Activated T-helper 17 cell treated with anti-CD3 and anti-CD28 coated beads, Interleukin-2, amount 50 U/mL, for 72 hours (primary cell): ENCODE data around the gene S100A7. TPM values are rescaled to one million over a fixed set of nuclear protein-coding genes. Genes with fewer than 3 reads are reported as not detected.
"Not testable (repeated sequence)": the region's sequence is repeated elsewhere in the genome, so short reads cannot be mapped to it uniquely, and the experiment has no call there.

Source experiments
- ATAC-seq: fragments of 150-1000 bp; cut with Tn5 transposase; replicated peaks from 2 replicates; pipeline ENCODE4 v1.10.0; 2021; ENCODE audit warnings: mild to moderate bottlenecking, moderate library complexity
- H3K27ac Mint-ChIP-seq: one replicate; pipeline ENCODE4 v1.8.0; 2022; ENCODE audit warnings: mixed read lengths
- H3K27me3 Mint-ChIP-seq: one replicate; pipeline ENCODE4 v1.8.0; 2022; ENCODE audit warnings: mixed read lengths
- H3K36me3 Mint-ChIP-seq: one replicate; pipeline ENCODE4 v1.8.0; 2022; ENCODE audit warnings: low read depth, mild to moderate bottlenecking, mixed read lengths
- H3K4me1 Mint-ChIP-seq: one replicate; pipeline ENCODE4 v1.8.0; 2022; ENCODE audit warnings: mixed read lengths
- H3K4me3 Mint-ChIP-seq: one replicate; pipeline ENCODE4 v1.8.0; 2022; ENCODE audit warnings: mild to moderate bottlenecking, mixed read lengths
- H3K9me3 Mint-ChIP-seq: one replicate; pipeline ENCODE4 v1.8.0; 2022; ENCODE audit warnings: mixed read lengths
- total RNA-seq, 2 donors: library from RNA; stranded (reverse); gene quantifications; one replicate each; pipeline ENCODE4 v1.2.3, GENCODE V29; 2022

S100A7 gene
- total RNA-seq, 2 donors from 2014 or later: not detected

GRCh38 chr1:153456396-153456795 lies 4.1 kb downstream of the S100A7 start:
- Mint-ChIP-seq H3K27ac (no peak overlapping the region), H3K9me3 (no peaks in the 10 kb centered on the region), H3K4me1 (no peaks in the 10 kb centered on the region), H3K27me3 (peaks cover 32% of the 10 kb centered on the region), H3K36me3 (no peaks in the 10 kb centered on the region), H3K4me3 (no peak overlapping the region)
- ATAC-seq: no peak

- not testable (repeated sequence) for H3K27ac Mint-ChIP-seq, H3K4me1 Mint-ChIP-seq, H3K4me3 Mint-ChIP-seq, H3K9me3 Mint-ChIP-seq, H3K36me3 Mint-ChIP-seq, ATAC-seq
- H3K27me3 Mint-ChIP-seq: peaks cover 45% of the 10 kb centered on the region
These were observed 11.6 kb downstream of the S100A7 start for GRCh38 chr1:153448851-153449250.

- Mint-ChIP-seq H3K9me3 (no peaks in the 10 kb centered on the region), H3K36me3 (no peaks in the 10 kb centered on the region), H3K27me3 (peaks cover 47% of the 10 kb centered on the region), H3K27ac (no peak overlapping the region), H3K4me3 (no peak overlapping the region), H3K4me1 (no peaks in the 10 kb centered on the region)
- ATAC-seq: no peak
These were observed 12.8 kb downstream of the S100A7 start for GRCh38 chr1:153447498-153448170.

GRCh38 chr1:153444078-153444477 lies 16.4 kb downstream of the S100A7 start:
- H3K36me3 Mint-ChIP-seq: no peaks in the 10 kb centered on the region
- no peak overlapping the region for H3K27ac Mint-ChIP-seq
- no peak overlapping the region for H3K4me3 Mint-ChIP-seq
- H3K4me1 Mint-ChIP-seq: no peaks in the 10 kb centered on the region
- no peaks in the 10 kb centered on the region for H3K9me3 Mint-ChIP-seq
- peaks cover 30% of the 10 kb centered on the region for H3K27me3 Mint-ChIP-seq
- no peak for ATAC-seq

- Mint-ChIP-seq H3K27ac (no peak overlapping the region), H3K4me1 (no peaks in the 10 kb centered on the region), H3K9me3 (no peaks in the 10 kb centered on the region), H3K27me3 (peaks cover 25% of the 10 kb centered on the region), H3K4me3 (no peak overlapping the region), H3K36me3 (no peaks in the 10 kb centered on the region)
- no peak for ATAC-seq
These were observed 17.0 kb downstream of the S100A7 start for GRCh38 chr1:153443486-153443885.

GRCh38 chr1:153441238-153441755 lies 19.2 kb downstream of the S100A7 start:
- no peaks in the 10 kb centered on the region for H3K36me3 Mint-ChIP-seq
- H3K4me1 Mint-ChIP-seq: no peaks in the 10 kb centered on the region
- H3K9me3 Mint-ChIP-seq: no peaks in the 10 kb centered on the region
- ATAC-seq: no peak
- H3K27ac Mint-ChIP-seq: no peak overlapping the region
- H3K4me3 Mint-ChIP-seq: no peak overlapping the region
- peaks cover 28% of the 10 kb centered on the region for H3K27me3 Mint-ChIP-seq

GRCh38 chr1:153439273-153439672 lies 21.2 kb downstream of the S100A7 start:
- no peak for ATAC-seq
- Mint-ChIP-seq H3K4me3 (no peak overlapping the region), H3K27me3 (peaks cover 16% of the 10 kb centered on the region), H3K27ac (no peak overlapping the region), H3K9me3 (no peaks in the 10 kb centered on the region), H3K4me1 (no peaks in the 10 kb centered on the region), H3K36me3 (no peaks in the 10 kb centered on the region)

- Mint-ChIP-seq H3K27me3 (peaks cover 10% of the 10 kb centered on the region), H3K4me1 (no peaks in the 10 kb centered on the region), H3K36me3 (no peaks in the 10 kb centered on the region), H3K9me3 (no peaks in the 10 kb centered on the region), H3K4me3 (no peak overlapping the region), H3K27ac (no peak overlapping the region)
- no peak for ATAC-seq
These were observed 21.9 kb downstream of the S100A7 start for GRCh38 chr1:153438599-153438998.

- Mint-ChIP-seq H3K4me3 (no peak overlapping the region), H3K9me3 (no peaks in the 10 kb centered on the region), H3K27me3 (peaks cover 10% of the 10 kb centered on the region), H3K27ac (no peak overlapping the region), H3K36me3 (no peaks in the 10 kb centered on the region), H3K4me1 (no peaks in the 10 kb centered on the region)
- no peak for ATAC-seq
These were observed 23.2 kb downstream of the S100A7 start for GRCh38 chr1:153437236-153437635.

GRCh38 chr1:153434746-153435455 lies 25.6 kb downstream of the S100A7 start:
- Mint-ChIP-seq H3K36me3 (no peaks in the 10 kb centered on the region), H3K9me3 (no peaks in the 10 kb centered on the region), H3K27ac (no peak overlapping the region), H3K4me3 (no peak overlapping the region), H3K27me3 (peaks cover 10% of the 10 kb centered on the region), H3K4me1 (no peaks in the 10 kb centered on the region)
- no peak for ATAC-seq

GRCh38 chr1:153432874-153433681 lies 27.4 kb downstream of the S100A7 start:
- Mint-ChIP-seq H3K4me3 (no peak overlapping the region), H3K36me3 (no peaks in the 10 kb centered on the region), H3K4me1 (no peaks in the 10 kb centered on the region), H3K9me3 (no peaks in the 10 kb centered on the region), H3K27me3 (peaks cover 12% of the 10 kb centered on the region), H3K27ac (no peak overlapping the region)
- ATAC-seq: no peak

GRCh38 chr1:153431928-153432327 lies 28.5 kb downstream of the S100A7 start:
- H3K4me1 Mint-ChIP-seq: no peaks in the 10 kb centered on the region
- H3K27ac Mint-ChIP-seq: no peak overlapping the region
- ATAC-seq: no peak
- no peaks in the 10 kb centered on the region for H3K9me3 Mint-ChIP-seq
- H3K36me3 Mint-ChIP-seq: no peaks in the 10 kb centered on the region
- no peak overlapping the region for H3K4me3 Mint-ChIP-seq
- peaks cover 16% of the 10 kb centered on the region for H3K27me3 Mint-ChIP-seq

- H3K4me1 Mint-ChIP-seq: no peaks in the 10 kb centered on the region
- no peak for ATAC-seq
- H3K4me3 Mint-ChIP-seq: no peak overlapping the region
- H3K36me3 Mint-ChIP-seq: no peaks in the 10 kb centered on the region
- H3K9me3 Mint-ChIP-seq: no peaks in the 10 kb centered on the region
- peaks cover 21% of the 10 kb centered on the region for H3K27me3 Mint-ChIP-seq
- no peak overlapping the region for H3K27ac Mint-ChIP-seq
These were observed 29.0 kb downstream of the S100A7 start for GRCh38 chr1:153431427-153431826.

GRCh38 chr1:153431002-153431401 lies 29.4 kb downstream of the S100A7 start:
- Mint-ChIP-seq H3K27me3 (peaks cover 22% of the 10 kb centered on the region), H3K36me3 (no peaks in the 10 kb centered on the region), H3K4me3 (no peak overlapping the region), H3K4me1 (no peaks in the 10 kb centered on the region), H3K9me3 (no peaks in the 10 kb centered on the region), H3K27ac (no peak overlapping the region)
- no peak for ATAC-seq
